GM18508 (cell line): ENCODE results near the gene PHC2.
"Not testable (repeated sequence)": the region's sequence is repeated elsewhere in the genome, so short reads cannot be mapped to it uniquely, and the experiment has no call there.

ENCODE experiments used
- ATAC-seq: cut with Tn5 transposase; IDR thresholded peaks from one replicate; pipeline ENCODE4 v1.9.1; 2021; ENCODE audit warnings: moderate number of reproducible peaks; ENCODE audit not compliant: insufficient read depth, unreplicated experiment

Gene PHC2

DNA sequence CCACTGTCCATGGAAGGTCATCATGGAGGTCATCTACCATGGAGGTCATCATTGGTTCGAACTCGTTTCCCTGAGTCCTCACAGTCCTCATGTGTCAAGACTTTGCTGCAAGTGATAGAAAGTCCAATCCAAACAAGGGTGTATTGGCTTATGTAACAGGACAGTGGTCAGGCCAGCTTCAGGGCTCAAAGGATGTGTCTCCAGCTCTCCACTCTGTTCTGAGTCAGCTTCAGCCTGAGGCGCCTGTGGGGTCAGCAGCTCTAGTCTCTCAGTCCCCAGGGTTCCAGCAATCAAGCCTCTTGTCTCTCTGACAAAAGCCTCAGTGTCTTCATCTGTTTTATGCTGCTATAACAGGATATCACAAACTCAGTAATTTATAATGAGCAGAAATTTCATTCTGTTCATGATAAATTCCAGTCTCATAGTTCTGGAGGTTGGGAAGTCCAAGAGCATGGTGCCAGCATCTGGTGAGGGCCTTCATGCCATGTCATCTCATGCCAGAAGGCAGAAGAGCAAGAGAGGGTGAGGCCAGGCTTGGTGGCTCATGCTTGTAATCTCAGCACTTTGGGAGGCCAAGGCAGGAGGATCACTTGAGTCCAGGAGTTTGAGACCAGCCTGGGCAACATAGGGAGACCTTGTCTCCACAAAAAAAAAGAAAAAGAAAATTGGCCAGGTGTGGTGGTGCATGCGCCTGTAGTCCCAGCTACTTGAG is 129.5 kb downstream of the PHC2 start:
- no peak for ATAC-seq

DNA sequence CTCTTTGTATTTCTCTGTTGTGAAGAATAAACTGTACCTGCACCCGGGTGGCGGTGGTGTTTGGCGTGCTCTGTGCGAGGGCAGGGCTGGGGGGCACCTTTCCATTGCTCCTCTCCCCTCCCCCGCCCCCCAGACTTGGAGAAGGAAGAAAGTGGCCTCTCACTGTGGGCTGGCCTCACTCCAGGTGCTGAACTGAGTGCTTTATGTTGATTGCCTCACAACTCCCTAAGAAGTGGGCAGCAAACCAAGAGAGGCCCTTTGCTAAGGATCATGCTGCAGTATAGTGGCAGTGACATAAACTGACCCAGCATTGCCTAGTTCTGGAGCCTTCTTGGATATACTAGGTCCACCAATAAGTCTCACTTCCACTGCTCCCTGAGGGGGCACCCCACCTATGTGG is 130.2 kb downstream of the PHC2 start:
- ATAC-seq: no peak

DNA sequence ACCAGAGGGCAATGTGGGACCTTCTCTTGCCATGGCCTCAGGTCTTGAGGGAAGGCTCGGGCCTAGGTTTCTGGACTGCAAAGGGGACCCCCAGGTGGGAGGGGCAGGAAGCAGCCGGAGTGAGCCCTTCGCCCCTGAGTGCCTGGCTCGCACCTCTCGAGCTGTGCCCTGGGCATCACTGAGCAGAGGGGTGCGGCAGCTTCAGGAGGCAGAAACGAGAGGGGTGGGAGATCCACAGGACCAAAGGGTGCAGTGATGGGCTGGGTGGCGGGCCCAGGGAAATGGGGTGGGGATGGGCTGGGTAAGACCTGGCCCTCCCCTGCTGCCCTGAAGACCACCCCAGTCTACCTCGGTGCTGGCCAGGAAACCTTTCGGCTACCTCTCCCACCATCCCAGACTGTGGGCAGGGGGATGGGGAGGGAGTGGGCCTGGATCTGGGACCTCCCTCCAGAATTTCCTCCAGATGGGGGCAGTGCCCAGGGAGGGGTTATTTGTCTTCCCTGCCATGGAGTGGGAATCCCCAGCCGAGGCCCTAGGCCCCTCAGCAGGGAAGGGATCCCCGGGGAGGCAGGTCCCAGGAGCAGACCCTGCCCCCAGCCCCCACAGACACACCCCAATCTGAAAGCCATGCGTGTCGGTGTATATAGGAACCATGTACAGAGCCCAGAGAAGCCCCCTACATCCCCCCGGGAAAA is 131.3 kb downstream of the PHC2 start:
- ATAC-seq: no peak

DNA sequence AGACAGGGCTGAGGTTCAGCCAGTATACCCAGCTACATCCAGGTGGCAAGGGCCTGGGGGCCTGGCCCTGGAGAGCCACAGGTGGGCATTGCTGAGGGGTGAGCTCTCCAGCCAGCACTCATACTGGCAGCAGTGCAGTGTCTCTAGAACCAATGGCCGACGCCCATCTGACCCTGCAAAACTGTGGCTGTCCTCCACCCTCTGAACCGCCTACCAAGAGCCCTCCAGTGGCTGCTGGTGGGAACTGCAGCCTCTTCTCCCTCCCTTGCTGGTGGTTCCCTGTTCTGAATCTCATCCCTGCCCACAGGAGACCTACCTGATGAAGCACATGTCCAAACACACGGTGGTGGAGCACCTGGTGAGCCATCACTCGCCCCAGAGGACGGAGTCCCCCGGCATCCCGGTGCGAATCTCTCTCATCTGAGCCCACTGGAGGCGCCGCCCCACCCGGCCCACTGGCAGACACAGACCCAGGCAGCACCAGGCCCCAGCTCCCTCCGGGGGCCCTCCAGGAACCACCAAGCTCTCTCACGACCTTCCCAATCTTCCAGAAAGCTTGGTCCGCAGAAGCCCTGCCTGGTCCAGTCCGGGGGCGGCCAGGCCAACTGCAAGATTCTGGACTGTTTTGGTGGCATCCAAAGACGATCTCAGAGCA is 132.1 kb downstream of the PHC2 start:
- no peak for ATAC-seq

DNA sequence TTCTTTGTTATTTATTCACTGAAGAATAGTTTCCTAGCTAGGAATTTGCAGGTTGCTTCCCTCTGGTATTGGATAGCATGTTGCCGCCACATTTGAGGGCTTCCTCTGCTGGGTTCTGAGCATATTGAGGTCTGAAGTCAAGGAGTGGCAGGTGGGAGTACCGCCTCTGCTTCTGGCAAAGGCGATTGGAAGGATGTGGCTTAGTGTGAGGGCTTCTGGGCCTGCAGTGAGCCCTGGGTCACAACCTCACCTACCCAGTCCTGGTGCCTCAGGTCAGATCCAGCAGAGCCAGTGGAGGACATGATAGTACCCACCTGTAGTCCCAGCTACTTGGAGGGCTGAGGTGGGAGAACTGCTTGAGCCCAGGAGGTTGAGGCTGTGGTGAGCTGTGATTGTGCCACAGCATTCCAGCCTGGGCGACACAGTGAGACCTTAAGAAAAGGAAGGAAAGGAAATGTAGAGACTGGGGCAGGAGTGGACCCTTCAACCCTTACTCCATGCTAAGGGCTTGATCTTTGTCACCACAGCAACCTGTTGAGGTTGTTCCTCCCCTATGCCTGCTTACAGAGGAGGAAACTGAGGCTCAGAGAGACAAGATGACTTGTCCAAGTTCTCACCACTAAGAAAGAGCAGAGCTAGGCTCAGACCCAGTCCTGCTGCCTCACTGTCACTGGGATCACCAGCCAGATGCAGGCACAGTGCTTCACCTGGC is 132.8 kb downstream of the PHC2 start:
- ATAC-seq: no peak

DNA sequence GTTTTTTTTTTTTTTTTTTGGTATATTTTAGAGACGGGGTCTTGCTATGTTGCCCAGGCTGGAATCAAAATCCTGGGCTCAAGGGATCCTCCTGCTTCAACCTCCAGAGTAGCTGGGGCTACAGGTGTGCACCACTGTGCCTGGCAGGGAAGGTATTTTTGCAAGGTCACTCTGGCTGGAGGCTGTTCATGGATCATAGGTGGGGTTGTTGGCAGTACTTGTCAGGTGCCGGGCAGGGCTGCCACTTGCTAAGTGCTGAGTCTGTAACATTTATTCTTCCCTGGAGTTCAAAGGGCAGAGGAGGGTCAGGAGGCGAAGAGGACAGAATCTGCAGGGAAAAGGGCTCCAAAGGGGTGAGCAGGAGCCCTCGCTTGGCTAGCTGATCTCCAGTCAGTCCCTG is 134.1 kb downstream of the PHC2 start:
- no peak for ATAC-seq

DNA sequence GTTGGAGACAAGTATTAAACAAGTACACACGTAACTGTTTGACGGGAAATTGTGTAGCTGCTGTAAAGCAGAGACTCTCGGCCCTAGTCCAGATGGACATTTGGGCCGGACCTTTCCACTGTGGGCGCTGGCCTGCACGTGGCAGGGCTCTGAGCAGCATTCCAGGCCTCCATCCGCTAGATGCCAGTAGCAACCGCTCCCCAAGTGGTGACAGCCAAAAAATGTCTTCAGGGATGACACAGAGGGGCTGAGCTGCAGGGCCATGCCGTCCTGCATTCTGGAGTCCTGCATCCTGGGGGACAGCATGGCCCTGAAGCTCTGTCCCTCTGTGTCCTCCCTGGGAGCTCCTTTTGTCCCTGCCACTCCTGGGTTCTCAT is 134.8 kb downstream of the PHC2 start:
- no peak for ATAC-seq

DNA sequence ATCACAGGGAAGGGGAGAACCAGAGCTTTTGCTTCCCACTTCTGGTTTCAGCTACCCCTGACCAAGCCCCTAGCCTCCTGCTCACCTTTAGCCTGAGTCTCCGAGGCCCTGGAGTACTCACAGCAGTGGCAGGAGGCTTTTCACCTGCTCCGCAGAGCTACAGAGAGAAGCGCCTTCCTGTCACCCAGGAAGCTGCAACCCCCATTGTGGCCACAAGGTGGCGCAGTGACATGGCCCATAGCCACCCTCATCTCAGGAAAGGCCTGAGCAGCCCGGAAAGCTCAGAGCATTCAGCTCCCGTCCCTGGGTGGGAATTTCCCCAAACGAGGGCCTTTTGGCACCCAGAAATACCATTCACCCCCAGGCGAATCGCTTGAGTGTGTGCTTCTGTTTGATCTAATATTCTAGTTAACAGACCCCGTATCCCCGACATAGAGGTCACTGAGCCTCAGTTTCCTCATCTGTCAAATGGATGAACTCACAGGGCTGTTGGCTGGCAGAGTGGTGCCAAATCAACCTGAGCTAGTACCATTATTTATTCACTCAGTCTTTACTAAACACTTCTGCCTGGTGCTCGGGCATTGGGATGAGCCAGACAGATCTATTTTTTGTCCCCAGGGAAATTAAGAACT is 135.3 kb downstream of the PHC2 start:
- no peak for ATAC-seq

DNA sequence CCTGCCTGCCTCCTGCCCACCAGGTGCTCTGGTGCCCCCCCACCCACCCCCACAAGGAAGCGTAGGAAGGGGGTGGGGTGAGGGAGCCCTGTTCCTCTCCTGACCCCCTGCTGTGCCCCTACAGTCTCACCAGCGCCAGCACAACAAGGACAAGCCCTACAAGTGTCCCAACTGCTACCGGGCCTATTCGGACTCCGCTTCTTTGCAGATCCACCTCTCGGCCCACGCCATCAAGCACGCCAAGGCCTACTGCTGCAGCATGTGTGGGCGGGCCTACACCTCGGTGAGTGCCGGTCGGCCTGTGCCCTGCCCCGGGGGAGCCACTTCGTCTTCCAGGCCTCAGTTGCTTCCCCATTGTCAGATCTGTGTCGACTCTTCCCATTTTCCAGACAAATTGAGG is 135.9 kb downstream of the PHC2 start:
- no peak for ATAC-seq

DNA sequence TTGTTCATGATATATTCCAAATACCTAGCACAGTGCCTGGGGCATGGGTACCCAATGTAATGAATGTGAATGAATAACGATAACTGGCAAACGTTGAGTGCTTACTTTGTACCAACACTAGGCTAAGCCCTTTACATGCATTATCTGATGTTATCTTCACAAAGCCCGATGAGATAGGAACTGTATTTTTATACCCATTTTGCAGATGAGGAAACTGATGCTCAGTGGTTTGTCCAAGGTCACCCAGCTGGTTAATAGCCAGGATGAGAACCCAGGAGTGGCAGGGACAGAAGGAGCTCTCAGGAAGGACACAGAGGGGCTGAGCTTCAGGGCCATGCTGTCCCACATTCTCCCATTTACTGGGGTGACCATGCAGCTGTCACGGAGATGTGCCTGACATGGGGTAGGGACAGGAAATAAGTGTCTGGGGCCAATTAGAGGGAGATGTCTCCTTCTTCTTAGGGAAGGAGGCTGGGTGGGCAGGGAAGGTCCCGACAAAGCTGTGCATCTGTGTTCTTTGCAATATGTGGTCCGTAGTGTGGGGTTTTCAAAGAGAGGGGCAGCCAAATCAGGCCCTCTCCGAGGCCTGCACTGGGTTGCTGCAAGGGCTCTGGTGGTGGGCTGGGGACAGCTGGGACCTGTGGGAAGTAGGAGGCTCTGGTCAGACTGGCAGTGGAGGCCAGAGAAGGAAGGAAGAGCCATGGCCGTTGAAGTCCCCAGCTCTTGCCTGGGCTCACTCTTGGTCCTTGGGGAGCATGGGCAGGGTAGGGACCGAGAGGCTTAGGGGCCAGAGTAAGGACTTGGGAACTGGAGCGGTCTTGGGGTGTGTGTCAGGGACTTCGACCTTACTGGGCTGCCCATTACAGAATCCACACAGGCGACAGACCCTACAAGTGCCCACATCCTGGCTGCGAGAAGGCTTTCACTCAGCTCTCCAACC is 136.6 kb downstream of the PHC2 start:
- ATAC-seq: no peak

DNA sequence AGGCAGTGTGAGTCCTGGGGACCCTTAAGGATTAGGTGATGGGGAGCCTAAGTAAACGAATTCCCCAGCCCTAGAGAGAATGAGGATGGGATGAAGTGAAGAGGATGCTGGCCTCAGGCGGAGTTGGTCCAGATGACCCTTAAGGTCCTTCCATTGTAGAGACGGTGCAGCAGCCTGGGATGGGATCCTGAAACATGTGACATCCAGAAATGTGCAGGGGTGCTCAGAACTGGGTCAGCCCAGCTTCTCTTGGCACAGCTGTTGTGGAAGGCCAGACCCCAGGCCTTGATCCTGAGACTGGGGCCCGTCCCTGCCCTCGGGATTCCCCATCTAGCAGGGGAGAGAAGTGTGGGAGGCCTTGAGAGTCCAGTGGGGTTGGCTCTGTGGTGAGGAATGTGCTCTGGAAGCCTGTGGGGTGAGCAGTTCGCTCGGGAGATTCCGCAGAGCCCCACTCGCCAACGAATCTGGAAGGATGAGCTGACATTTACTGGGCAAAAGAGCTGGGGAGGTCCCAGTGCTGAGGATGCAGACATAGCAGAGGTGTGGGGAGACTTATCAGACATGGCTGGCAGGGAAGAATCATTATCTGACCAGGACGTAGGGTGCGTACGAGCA is 138.1 kb downstream of the PHC2 start:
- no peak for ATAC-seq

DNA sequence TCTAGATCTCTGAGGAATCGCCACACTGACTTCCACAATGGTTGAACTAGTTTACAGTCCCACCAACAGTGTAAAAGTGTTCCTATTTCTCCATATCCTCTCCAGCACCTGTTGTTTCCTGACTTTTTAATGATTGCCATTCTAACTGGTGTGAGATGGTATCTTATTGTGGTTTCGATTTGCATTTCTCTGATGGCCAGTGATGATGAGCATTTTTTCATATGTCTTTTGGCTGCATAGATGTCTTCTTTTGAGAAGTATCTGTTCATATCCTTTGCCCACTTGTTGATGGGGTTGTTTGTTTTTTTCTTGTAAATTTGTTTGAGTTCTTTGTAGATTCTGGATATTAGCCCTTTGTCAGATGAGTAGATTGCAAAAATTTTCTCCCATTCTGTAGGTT is 140.3 kb downstream of the PHC2 start:
- not testable (repeated sequence) for ATAC-seq

DNA sequence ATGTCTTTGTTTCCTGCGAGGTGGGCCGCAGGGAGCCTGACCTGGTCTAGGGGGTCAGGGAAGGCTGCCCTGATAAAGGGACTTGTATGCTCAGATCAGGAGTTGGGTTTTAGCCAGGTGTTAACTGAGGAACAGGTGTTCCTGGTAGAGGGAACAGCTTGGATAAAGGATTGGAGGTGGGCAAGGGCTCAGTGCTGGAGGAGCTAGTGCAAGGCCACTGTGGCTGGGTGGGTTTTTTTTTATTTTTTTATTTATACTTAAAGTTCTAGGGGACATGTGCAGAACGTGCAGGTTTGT is 141.1 kb downstream of the PHC2 start:
- no peak for ATAC-seq

DNA sequence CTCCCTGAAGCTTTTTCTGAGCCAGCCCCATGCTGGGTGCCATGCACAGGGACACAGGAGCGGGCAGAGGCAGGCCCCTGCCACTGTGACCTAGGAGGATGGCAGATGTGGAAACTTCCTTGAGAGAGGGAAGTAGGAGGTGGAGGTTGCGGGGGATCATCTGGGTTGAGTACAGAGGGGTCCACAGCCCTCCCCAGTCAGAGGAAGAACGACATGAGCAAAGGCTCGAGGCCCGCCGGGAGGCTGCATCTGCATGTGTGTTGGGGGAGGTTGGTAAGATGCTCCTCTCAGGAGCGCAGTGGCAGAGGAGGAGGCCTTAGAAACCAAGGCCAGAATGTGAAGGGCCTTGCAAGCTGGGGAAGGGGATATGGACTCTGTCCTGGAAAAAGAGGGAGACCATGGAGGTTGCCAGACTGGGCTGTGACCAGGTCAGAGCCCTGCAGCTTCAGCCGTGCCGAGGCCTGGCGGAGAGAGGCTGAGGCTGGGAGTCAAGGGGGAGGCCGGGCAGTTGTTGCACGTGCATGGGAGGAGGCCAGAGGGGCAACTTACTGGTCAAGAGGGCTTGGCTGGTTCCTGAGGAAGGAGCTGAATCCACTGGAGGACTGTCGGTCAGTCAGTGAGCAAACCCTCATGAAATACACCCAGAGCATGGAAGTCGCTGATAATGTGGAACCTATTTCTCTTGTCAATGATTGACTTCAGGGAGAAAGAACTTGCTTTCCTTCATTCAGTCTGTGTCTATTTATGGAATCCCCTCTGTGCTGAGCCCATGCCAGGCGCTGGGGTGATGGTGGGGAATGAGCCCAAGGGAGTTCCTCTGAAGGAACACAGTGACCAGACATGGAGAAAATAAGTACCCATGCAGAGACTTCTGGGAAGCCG is 141.7 kb downstream of the PHC2 start:
- ATAC-seq: no peak

DNA sequence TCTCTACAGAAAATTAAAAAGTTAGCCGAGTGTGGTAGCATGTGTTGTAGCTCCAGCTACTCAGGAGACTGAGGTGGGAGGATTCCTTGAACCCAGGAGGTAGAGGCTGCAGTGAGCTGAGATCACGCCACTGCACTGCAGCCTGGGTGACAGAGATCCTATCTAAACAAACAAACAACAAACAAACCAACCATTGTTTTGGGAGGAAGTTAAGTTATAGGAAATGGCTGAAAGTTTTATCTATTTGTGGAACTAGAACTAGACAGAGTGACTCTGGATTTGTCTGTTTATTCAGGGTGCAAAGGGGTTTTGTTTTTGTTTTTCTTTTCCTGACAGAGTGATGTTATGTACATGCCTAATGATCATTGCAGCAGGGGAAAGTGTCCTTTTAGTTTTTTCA is 143.6 kb downstream of the PHC2 start:
- no peak for ATAC-seq

DNA sequence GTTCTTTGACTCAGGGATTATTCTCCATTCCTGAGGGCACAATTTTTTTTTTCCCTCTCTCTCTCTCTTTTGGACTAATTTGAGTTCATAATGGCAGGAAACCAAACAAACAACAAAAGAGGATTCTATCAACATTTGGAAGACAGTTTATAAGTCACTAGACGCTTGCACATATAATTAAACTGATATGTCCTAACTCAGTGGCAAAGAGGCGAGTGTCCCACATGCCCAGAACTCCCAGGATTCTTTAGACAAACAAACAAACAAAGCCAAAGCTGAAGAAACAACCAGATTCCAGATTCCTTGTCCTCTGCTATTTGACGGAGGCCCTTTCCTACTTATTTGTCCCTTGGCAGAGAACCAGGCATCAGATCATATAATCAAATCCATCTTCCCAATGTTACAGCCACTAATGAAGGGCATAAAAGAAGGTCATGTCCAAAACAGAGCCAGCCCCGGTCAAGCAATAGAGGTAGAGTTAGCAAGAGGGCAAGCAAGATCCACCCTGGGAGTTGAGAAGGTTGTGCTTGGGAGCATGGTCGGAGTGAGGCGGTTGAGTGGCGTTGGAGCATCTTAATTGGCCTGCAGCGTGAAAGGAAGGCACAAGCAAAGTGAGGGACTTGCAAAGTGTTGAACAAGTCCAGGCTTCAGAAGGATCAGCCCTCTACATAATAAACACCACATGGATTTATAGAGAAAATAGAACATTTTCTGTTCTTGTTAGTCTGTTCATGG is 144.3 kb downstream of the PHC2 start:
- no peak for ATAC-seq

DNA sequence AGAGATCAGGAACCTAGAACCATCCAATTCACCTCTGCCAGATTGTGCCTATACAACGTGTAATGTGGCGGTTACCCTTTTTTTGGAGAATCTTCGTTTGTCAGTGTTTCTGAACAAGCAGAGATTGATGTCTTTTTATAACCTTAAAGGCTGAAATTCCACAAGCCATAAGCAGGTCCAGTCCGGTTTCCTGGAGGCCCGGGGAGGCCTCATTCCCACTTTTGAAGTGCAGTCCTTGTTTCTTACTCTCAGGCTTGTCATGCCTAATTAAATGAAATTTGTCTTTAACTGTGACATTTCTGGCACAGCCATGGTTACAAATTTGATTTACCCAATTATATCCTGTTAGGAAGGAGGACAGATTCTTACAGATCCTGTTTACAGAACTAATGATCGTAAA is 146.8 kb downstream of the PHC2 start:
- ATAC-seq: no peak

DNA sequence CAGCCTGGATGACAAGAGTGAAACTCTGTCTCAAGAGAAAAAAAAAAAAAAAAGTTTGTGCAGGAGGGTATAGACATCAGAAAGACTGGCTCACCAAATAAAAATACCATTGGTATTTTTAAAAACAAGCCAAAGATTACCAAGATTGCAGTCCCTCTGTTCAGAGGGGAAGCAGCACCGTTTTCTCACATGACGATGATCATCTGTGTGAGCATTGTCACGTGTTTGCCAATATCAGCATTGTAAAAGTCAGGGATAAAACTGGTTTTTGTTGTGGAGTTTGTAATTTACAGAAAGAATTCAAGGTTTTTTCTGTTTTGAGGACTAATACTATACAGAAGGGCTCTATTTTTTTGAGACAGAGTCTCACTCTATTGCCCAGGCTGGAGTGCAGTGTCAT is 148.1 kb downstream of the PHC2 start:
- no peak for ATAC-seq
